GM12878 (cell line): ENCODE data around the gene MUL1. TPM values are rescaled to one million over a fixed set of nuclear protein-coding genes. Genes with fewer than 3 reads are reported as not detected.
A peak's percentile ranks its signal among the peaks of the same experiment; 100 is the strongest.

ENCODE experiments used
- ATAC-seq: fragments of 200-7000 bp; cut with Tn5 transposase; 3 replicates; pipeline ENCODE4 v1.9.1; 2020; ENCODE audit warnings: mild to moderate bottlenecking, moderate library complexity
- BruUV-seq: library from RNA; stranded (reverse); fragments of 400-500 nt; replicated peaks from 2 replicates; lab custom pipeline; 2021; lab: Mats Ljungman, UMichigan
- CTCF ChIA-PET: fragments of 300-600 bp; sonication (Branson Sonifier 250); formaldehyde crosslinking; extraction: SDS; loops from one replicate; lab custom pipeline; 2021; ENCODE audit warnings: inconsistent platforms; lab: Yijun Ruan, JAX
- POLR2A ChIA-PET: fragments of 350-600 bp; formaldehyde crosslinking; extraction: SDS; loops from one replicate; lab custom pipeline; 2021; ENCODE audit warnings: inconsistent platforms; lab: Charles Lee
- RAD21 ChIA-PET: fragments of 300-600 bp; sonication (Branson Sonifier 250); formaldehyde crosslinking; loops from one replicate; lab custom pipeline; 2023; ENCODE audit warnings: antibody characterized with exemption; ENCODE audit not compliant: unreplicated experiment; lab: Charles Lee
- SMC1A ChIA-PET: fragments of 300-600 bp; sonication (Branson Sonifier 250); formaldehyde crosslinking; loops from one replicate; lab custom pipeline; 2023; ENCODE audit not compliant: unreplicated experiment, uncharacterized antibody; lab: Charles Lee
- DNase-seq: peaks from one replicate; pipeline ENCODE4 v3.0.0-alpha.2; 2011; ENCODE audit warnings: low read depth, low spot score
- FAIRE-seq: peaks from 3 replicates; lab custom pipeline; 2011; peaks lifted over from hg19 to GRCh38; lab: Jason Lieb, UNC
- H2AFZ ChIP-seq: 2 replicates; pipeline ENCODE4 v1.6.0; 2011; ENCODE audit warnings: low read depth, low read length, control low read depth; ENCODE audit not compliant: control insufficient read depth
- H3K27ac ChIP-seq: 2 replicates; pipeline ENCODE4 v1.5.1; 2011; ENCODE audit warnings: control low read depth; ENCODE audit not compliant: control insufficient read depth, insufficient read depth
- H3K27me3 ChIP-seq, 2 experiments: replicated peaks in 1 of 2; 2 replicates each; pipeline versions ENCODE4 v1.6.0 to v1.6.1; 2011; ENCODE audit warnings: low read length in 1 of 2; ENCODE audit not compliant: control insufficient read depth in 2 of 2, insufficient read depth in 2 of 2
- H3K36me3 ChIP-seq, 2 experiments: 2 replicates each; pipeline ENCODE4 v1.5.1; 2011; ENCODE audit warnings: low read length in 1 of 2; ENCODE audit not compliant: control insufficient read depth in 2 of 2, insufficient read depth in 2 of 2
- H3K4me1 ChIP-seq: 2 replicates; pipeline ENCODE4 v1.6.1; 2011; ENCODE audit warnings: mild to moderate bottlenecking, low read length, moderate library complexity, mixed read lengths; ENCODE audit not compliant: control insufficient read depth, insufficient read depth
- H3K4me2 ChIP-seq: 2 replicates; pipeline ENCODE4 v1.6.0; 2011; ENCODE audit warnings: control low read depth; ENCODE audit not compliant: control insufficient read depth, insufficient read depth
- H3K4me3 ChIP-seq: fragments of 200-600 bp; sonication (generic); 2 replicates; pipeline ENCODE4 v1.5.1; 2016
- H3K79me2 ChIP-seq: 2 replicates; pipeline ENCODE4 v1.6.0; 2011; ENCODE audit warnings: low read length; ENCODE audit not compliant: control insufficient read depth, insufficient read depth
- H3K9ac ChIP-seq: 2 replicates; pipeline ENCODE4 v1.8.0; 2011; ENCODE audit warnings: low read length, control low read depth, mixed read lengths; ENCODE audit not compliant: control insufficient read depth, insufficient read depth
- H3K9me3 ChIP-seq: replicated peaks from 3 replicates; pipeline ENCODE4 v1.5.1; 2011; ENCODE audit warnings: mild to moderate bottlenecking, low read length; ENCODE audit not compliant: control insufficient read depth, insufficient read depth
- H4K20me1 ChIP-seq: 2 replicates; pipeline ENCODE4 v1.6.0; 2011; ENCODE audit not compliant: control insufficient read depth, insufficient read depth
- MTA2 ChIP-seq: fragments of 450-650 bp; IDR thresholded peaks from 2 replicates; pipeline ENCODE4 v1.6.1; 2016; ENCODE audit warnings: low read depth, mild to moderate bottlenecking, moderate library complexity
- STAT1 ChIP-seq: fragments of 450-650 bp; conservative IDR thresholded peaks from 2 replicates; pipeline ENCODE4 v1.6.1; 2014; ENCODE audit warnings: antibody characterized with exemption, mild to moderate bottlenecking
- TCF7 ChIP-seq: IDR thresholded peaks from 2 replicates; pipeline ENCODE4 v1.6.1; 2014; ENCODE audit warnings: antibody characterized with exemption, borderline replicate concordance
- WGBS: methylation state at CpG from one replicate; pipeline ENCODE4 v1.1.6; 2016; ENCODE audit warnings: low lambda C conversion rate; ENCODE audit not compliant: insufficient replicate concordance, insufficient coverage; ENCODE audit errors: missing lambda C conversion rate; 5-methylcytosine and 5-hydroxymethylcytosine counted together
- in situ Hi-C: fragments of 300-500 bp; cut with MboI; formaldehyde crosslinking; loops from 9 replicates; pipeline ENCODE4 v1.14.3; 2018; ENCODE audit warnings: mixed read lengths
- intact Hi-C: fragments of 100-400 bp; cut with micrococcal nuclease; formaldehyde crosslinking; loops from one replicate; pipeline ENCODE4 v1.14.2; 2022; ENCODE audit not compliant: unreplicated experiment
- polyA plus RNA-seq, 11 experiments: library from polyadenylated mRNA; depleted of rRNA in 4 of 11; unstranded in 6 of 11; stranded (reverse) in 5 of 11; fragments of >200 nt; fragmentation: Nextera tagmentation in 4 of 11; fragmentation: Illumina TruSeq in 1 of 11; extraction: Ambion mirVana in 4 of 11; extraction: Trizol in 1 of 11; gene quantifications; 1 replicate in 1 of 11; 2 replicates in 10 of 11; pipeline versions ENCODE4 v1.2.1 to v1.2.3, GENCODE V29; 2011 to 2016; ENCODE audit warnings: inconsistent platforms in 2 of 11, missing spikeins in 2 of 11, low read depth in 1 of 11
- total RNA-seq, 4 experiments: library from RNA; depleted of rRNA in 3 of 4; stranded (reverse); fragments of >200 nt in 3 of 4; fragmentation: Illumina TruSeq in 1 of 4; extraction: Trizol in 1 of 4; gene quantifications; 2 replicates each; pipeline versions ENCODE4 v1.2.1 to v1.2.3, GENCODE V29; 2013 to 2021
- TF ChIP-seq, protein P1 (sequence below): fragments of 450-650 bp; IDR thresholded peaks from 2 replicates; pipeline ENCODE4 v1.6.1; 2017; ENCODE audit warnings: mild to moderate bottlenecking, moderate library complexity

MUL1 gene
- total and polyA plus RNA-seq, 10 of the 15 experiments (the other 5 are each of a cell fraction or from before 2014, with no cell fraction given): 4.9 to 27.0 (median 15.5) TPM

GRCh38 chr1:20508411-20508771 is 440 bp upstream of the MUL1 start:
- CTCF ChIA-PET: interaction anchor here (1.3 to 1.5 kb wide), 2 partner anchors 15 to 126 kb away, joined by 3 to 6 read pairs; no protein-coding TSS in a partner anchor
- peaks cover 10% of the 10 kb centered on the region for H3K79me2 ChIP-seq
- RAD21 ChIA-PET: no interaction called here
- H3K4me3 ChIP-seq: peak overlapping the region; percentile 97
- no peaks in the 10 kb centered on the region for H3K4me1 ChIP-seq
- ATAC-seq (no peak), DNase-seq (no peak), FAIRE-seq (no peak)
- POLR2A ChIA-PET: interaction anchor here (0.9 kb wide), 1 partner anchor 622 kb away, joined by 4 read pairs; no protein-coding TSS in a partner anchor
- peaks cover 0 to 3% of the 10 kb centered on the region in 2 experiments; a peak in 2 of 4 replicates for H3K36me3 ChIP-seq
- H3K9me3 ChIP-seq: no peaks in the 10 kb centered on the region
- BruUV-seq: TSS peak; percentile 81
- intact Hi-C loops (no loop called here), in situ Hi-C loops (no loop called here)
- SMC1A ChIA-PET: no interaction called here
- no peaks in the 10 kb centered on the region for H3K27me3 ChIP-seq
- WGBS: 66% methylated on average over 5 of the region's 5 CpGs
- peak overlapping the region; percentile 87 for H3K4me2 ChIP-seq
- H3K9ac ChIP-seq: peak overlapping the region; percentile 71
- H3K27ac ChIP-seq: peak overlapping the region; percentile 79; the same call in 1 of the 2 replicates
- no peaks in the 10 kb centered on the region for H4K20me1 ChIP-seq
- H2AFZ ChIP-seq: peak overlapping the region; percentile 96
- TF ChIP-seq STAT1 (no peak), TCF7 (no peak), MTA2 (peak; percentile 14; the same call in 1 of the 2 replicates)
- TF ChIP-seq, protein P1, sequence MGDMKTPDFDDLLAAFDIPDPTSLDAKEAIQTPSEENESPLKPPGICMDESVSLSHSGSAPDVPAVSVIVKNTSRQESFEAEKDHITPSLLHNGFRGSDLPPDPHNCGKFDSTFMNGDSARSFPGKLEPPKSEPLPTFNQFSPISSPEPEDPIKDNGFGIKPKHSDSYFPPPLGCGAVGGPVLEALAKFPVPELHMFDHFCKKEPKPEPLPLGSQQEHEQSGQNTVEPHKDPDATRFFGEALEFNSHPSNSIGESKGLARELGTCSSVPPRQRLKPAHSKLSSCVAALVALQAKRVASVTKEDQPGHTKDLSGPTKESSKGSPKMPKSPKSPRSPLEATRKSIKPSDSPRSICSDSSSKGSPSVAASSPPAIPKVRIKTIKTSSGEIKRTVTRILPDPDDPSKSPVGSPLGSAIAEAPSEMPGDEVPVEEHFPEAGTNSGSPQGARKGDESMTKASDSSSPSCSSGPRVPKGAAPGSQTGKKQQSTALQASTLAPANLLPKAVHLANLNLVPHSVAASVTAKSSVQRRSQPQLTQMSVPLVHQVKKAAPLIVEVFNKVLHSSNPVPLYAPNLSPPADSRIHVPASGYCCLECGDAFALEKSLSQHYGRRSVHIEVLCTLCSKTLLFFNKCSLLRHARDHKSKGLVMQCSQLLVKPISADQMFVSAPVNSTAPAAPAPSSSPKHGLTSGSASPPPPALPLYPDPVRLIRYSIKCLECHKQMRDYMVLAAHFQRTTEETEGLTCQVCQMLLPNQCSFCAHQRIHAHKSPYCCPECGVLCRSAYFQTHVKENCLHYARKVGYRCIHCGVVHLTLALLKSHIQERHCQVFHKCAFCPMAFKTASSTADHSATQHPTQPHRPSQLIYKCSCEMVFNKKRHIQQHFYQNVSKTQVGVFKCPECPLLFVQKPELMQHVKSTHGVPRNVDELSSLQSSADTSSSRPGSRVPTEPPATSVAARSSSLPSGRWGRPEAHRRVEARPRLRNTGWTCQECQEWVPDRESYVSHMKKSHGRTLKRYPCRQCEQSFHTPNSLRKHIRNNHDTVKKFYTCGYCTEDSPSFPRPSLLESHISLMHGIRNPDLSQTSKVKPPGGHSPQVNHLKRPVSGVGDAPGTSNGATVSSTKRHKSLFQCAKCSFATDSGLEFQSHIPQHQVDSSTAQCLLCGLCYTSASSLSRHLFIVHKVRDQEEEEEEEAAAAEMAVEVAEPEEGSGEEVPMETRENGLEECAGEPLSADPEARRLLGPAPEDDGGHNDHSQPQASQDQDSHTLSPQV: no peak
